CD4-positive, alpha-beta T cell treated with Interleukin-1 beta for 1 hour (primary cell): Measurements from ENCODE around the gene SLC6A4.
"Not testable (repeated sequence)": the region's sequence is repeated elsewhere in the genome, so short reads cannot be mapped to it uniquely, and the experiment has no call there.

Source experiments
- DNase-seq, 2 donors: peaks; one replicate each; pipeline ENCODE4 v3.0.0-alpha.2; 2020 to 2022

Gene SLC6A4

DNA sequence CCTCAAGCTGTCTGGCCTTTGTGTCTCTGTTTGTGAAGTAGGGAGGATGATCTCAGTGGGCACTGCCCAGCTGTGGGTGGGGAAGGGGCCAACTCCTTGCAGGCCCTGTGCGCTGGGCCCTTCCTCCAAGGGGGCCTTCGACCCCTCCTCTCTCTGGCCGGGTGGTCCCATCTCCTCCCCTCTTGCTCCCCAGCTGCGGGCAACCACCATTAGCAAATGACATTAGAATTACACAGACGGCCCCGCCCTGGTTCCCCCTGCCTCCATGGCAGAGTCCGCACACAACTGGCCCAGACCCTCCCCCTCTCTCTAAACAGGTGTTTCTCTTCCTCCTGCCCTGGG is 2.5 kb upstream of the SLC6A4 start:
- no peak for DNase-seq

DNA sequence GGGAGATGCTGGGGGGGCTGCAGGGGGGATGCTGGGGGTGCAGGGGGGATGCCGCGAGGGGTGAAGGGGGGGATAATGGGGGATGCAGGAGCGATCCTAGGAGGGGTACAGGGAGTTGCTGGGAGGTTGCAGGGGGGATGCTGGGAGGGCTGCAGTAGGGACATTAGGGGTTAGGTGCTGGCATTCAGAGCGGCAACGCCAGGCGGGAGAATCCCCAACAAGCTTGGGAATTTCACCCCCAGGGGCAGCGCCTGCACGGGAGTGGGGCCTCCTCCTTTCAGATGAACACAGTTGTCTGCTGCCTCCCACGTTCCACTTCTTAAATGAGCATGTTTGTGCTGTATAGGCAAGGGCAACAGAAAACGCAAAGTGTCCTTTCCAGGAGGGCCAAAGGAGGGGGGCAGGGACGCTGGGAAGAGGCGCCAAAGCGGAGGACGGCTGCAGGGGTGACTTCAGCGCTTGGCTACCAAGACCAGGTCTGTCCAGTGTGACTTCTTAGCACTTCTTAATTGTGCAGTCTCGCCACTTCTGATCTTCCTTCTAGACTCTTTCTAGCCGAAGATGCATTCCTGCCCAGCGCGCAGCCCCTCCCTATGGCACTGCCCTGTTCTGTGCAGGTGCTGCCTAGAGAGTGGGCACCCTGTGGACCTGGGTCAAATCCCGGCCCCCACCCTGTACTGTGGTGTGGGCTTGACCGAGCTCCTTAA is 2.0 kb upstream of the SLC6A4 start:
- no peak for DNase-seq

DNA sequence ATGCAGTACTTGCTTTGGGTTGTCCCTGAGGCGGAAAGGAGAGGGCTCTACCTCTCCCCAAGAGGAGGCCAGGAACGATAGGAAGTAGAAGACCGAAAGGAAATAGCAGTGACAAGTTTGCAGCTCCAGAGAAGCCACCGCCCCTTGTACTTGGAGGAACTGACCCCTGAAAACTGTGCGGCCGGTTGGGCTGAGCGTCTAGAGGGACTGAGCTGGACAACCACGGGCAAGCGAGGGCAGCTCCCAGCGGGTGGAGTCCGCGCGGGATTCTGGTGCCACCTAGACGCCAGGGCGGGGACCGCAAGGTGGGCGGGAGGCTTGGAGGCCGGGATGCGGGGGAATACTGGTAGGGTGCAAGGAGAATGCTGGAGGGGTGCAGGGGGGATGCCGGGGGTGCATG is 1.3 kb upstream of the SLC6A4 start:
- DNase-seq: peak in 1 of 2 donors; percentile 19

DNA sequence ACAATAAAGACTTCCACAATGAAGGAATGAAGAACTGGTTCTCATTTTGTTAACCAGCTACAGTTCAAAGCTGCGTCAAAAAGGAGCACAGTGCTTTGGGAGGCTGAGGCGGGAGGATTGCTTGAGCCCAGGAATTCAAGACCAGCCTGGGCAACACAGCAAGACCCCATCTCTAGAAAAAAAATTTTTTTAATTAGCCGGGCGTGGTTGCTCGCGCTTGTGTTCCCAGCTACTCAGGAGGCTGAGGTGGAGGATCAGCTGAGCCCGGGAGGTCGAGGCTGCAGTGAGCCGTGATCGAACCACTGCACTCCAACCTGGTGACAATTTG is 764 bp upstream of the SLC6A4 start:
- no peak for DNase-seq

DNA sequence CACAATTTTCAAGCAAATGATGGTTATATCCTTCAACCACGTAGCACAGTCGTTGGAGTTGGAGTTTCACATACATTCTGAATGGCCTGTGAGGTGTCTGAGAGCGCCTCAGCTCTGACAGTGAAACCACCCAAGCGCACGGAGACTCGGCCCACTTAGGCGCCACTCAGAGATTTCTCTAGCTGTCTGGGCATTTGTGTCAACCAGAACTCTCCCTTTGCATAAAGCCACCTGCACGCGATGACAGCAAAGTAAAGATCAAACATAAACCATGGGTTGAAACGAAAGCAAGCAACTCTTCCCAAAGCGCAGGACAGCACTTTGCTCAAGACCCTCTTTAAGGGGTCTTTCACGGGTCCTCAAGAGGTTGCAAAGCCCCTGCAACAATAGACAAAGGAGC is 533 bp downstream of the SLC6A4 start:
- DNase-seq: no peak

DNA sequence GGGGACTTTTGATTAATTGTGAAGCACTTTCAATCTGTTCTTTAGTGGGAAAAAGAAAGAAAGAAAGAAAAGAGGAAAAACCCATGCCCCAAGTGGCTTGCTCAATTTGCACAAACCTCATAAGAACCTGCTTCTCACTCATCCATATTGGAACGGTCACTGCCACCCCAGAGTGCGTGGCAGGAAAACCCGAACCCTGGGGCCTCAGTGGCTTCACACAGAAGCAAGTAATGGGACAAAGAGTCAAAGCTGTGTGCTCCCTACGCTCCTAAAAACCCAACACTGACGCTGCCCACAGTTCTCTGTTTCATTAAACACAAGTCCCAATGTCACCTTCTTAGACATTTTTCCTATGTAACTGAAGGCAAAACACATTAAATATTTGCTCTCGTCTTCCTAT is 1.2 kb downstream of the SLC6A4 start:
- DNase-seq: no peak

DNA sequence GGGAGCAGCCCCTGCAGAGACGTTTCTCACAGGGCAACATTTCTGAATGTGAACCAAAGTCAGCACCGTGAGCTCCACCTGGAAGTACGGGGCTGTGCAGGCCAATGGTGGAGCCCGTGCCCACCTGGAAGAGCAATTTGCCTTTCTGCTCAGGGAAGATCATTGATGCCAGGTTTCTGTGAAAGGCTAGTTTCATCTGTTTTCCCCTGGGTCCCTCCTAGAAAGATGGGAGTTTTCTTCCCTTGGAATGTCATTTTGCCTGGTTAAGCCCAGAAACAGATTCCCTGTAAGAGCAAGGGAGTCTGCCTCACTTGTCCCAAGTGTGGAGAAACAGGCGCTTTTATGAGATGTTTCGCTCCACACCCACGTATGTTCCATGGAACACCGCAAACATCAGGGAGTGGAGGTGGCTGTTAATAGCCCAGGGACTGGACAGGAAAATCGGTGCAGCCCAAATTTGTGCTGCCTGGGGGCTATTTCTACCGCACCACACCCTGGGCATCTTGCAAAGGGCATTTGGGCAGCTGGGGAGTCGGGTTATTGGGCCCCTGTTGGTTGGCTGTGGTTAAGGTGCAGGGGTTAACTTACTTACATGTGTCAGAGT is 2.6 kb downstream of the SLC6A4 start:
- DNase-seq: no peak

DNA sequence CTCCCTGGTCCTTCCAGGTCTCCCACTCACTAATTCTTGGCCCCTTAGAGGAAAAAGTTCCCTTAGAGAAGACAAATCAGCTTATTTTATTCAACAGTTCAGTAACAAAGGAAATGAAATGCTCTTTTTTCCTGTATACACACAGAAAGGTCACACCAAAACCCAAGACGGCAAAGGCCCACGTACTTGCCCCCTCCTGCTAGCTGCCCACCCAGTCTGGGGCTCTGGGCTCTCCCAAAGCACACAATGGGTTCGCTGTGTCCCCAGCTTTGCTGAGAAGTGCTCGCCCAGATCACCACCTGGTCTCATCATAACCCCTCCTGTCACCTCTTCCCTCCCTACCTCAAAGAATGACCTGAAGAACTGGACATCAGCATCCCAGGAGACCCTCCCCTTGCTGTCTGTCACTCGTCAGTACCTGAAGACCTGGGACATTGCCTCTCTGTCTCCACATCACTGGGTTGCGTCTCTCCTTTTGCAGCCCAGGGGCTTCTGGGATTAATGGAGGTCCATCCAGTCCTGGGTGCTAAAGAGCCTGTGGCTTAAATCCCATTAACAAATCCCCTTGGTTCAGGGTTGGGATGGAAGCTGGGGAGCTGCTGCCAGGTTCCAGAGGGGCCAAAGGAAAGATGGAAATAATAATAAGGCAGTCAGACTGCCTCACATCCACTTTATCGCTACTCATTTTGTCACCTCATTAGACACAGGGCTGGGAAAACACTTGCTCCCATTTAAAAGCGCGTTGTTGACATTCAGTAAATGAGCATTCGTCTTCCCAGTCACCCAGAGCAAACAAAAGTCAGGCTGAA is 3.3 kb downstream of the SLC6A4 start:
- DNase-seq: no peak

DNA sequence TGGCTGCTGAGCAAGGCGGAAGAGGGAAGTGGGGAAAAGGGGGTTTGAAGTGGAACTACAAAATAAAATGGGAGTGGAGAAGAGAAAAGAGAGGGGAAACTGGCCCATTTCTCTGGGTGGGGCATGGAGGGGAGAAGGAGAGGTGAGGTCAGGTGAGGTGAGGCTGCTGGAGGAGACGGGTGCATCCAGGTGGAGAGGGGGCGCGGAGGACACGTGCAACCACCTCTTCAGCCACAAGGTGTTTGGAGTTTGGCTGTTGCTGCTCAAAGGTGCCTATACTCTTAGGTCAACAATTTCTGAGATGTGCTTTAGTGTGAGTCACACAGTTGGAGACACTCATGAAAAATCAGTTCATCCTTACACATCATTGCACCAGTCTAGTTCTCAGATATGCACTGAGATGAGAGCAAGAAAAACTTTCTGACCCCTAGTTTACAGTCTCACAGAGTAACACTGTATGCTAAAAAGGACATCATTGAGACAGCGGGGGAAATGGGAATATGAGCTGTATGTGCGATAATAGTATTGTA is 4.8 kb downstream of the SLC6A4 start:
- DNase-seq: no peak

DNA sequence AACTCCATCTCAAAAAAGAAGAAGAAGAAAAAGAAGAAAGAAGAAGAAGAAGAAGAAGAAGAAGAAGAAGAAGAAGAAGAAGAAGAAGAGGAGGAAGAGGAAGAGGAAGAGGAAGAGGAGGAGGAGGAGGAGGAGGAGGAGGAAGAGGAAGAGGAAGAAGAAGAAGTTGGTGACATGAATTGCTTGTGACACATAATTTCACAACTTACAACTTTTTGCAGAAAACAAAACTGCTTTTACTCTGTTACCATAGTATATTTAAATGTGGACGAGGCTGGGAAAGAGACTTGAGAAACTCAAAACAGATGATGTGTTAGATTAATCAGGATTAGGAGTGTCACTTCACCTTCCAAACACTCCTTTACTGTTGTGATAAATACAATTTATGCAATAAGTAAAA is 5.5 kb downstream of the SLC6A4 start:
- not testable (repeated sequence) for DNase-seq

DNA sequence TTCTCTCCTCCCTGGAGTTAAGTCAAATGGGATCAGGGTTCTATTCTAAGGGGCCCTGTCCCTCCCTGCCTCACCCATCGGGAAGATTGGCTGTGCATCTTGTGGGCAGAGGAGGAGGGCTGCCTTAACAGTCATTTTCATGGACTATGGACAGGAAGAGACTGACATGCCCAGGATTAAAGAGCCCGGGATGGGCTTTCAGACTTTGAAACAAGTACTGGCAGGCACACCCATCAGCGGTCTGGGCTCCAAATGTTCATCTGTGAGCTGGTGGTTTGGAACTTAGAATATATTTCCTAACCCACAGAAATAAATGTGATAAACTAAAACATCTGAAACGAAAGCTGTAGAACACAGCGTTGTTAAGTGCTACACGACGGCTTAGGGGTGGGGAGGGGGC is 6.5 kb downstream of the SLC6A4 start:
- no peak for DNase-seq

DNA sequence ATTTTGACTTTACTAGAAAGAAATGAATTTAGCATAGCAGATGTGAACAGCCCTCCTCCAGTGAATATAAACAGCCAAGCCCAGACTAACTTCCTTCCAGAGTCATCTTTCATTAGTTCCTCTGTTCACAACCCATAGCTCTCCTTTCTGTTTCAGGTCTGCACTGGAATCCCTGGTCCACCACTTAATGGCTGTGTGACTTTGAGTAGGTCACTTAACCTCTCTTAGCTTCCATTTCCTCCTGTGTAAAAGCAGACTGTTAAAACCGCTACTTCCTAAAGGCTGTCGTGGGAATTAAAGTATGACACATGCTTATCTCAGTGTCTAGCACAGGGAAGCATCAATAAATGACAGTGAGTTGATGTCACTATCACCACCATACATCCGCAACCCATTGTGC is 7.5 kb downstream of the SLC6A4 start:
- DNase-seq: no peak

DNA sequence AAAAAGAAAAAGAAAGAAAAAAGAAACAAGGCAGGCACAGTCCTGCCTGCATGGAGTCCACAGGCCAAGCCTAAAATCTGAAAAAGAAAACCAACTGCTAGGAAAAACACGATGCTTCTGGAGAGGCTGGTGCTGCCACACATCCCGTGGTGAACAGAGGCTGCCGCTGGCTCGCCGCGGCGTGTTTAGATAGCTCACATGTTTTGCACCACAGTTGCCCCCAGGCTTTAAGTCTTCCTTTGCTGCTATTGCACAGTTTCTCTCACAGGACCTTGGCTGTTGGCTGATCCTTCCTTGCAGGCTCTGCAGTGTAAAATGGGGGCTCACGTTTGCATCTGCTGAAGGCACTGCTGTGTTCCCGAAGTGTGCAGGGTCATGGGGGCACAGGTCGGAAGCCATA is 8.6 kb downstream of the SLC6A4 start:
- no peak for DNase-seq

DNA sequence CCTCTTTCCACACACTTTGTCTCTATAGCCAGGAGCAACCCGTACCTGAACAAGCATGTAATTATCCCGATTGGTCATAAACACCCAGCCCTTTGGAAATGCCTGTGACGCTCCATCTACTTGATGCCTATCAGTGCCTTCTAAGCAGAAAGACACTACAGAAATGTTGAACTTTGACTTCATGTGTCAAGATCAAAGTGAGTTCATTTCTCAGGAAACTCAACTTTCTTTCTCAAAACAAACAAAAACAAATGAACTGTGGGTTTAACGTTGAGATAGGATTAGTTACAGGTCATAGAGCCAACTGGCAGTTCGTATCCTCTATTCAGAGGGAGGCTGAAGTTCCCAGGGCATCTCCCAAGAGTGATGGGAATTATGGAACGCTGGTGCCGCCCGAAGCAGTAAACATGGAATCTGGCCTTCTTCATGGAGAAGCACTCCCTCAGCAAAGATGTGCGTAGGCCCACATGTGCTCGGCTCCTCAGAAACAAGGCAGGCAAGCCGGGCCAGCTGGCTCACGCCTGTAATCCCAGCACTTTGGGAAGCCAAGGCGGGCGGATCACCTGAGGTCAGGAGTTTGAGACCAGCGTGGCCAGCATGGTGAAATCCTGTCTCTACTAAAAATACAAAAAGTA is 9.5 kb downstream of the SLC6A4 start:
- DNase-seq: no peak

DNA sequence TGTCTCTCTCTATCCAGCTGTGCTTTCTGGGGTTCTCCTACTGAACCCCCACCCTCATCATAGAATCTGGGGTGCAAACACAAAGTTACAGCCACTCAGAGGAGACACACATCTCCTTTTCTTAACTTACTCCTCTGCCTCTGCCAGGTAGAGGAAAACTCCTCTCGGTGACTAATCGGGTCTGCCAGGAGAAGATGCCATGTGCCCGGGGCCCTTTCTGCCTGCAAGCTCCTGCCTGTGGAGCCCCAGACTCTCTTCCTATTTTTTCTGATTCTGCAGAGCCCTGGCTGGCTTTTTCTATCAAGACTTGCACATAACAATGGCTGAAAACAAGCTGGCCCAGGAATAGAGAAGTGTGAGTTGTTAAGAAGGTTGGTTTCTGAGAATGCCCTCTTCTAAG is 10.4 kb downstream of the SLC6A4 start:
- no peak for DNase-seq

DNA sequence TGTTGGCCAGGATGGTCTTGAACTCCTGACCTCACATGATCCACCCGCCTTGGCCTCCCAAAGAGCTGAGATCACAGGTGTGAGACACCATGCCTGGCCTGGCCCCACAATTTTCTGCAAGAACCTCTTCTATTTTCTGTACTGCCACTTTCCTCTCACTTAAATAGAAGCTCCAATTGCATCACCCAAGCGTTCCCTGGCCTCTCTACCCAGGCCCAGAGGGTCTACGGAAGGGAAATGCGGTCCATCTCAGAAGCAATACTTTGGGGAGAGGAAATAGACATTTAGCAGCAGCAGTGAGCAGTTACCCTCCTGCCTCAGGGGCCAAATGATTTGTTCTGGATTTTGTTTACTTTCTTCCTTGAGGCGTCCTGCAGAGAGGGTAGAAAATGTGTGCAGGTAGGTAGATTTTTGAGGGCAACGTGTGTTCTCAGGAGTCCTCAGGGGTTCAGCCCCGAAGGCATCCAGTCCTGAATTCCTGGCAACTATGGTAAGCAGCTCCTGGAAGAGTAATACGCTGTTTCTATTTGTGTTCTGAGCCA is 11.0 kb downstream of the SLC6A4 start:
- DNase-seq: no peak

DNA sequence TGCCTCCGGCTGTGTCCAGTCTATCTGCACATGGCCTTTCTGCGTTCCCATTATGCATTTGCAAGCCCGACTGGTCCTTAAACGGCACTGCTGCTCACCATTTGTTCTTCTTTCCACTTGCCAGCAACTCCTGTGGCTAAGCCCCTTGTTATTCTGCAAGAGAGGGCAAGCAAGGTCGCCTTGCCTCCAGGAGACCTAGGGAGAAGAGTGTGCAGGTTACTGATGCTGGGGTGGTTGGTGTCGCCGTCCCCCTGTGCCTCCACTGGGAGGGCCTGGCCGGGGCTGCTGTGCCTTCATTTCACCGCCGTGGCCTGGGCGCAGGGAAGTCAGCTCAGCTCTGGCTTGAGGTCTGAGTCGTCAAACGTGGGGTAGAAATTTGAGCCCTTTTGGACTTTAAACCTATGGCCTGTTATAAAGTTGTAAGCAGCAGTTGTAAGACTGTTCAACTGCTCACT is 12.7 kb downstream of the SLC6A4 start:
- DNase-seq: no peak

DNA sequence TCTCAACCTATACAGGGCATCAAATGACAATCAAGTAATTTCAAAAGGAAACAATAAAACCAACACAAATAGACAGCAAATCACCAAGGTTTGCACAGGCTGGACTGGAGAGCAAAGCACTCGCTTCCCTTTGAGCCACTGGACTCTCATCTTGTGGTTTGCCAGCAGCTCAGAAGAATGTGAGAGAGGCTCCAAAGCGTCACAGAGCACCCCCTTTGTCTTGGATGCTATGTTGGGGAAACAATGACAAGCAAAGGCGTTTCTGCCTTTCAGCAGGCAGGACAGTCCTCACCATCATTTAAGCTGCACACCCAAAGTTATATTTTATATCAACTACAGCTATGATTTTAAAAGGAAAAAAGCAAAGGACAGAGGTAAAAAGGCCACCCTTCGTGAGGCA is 13.2 kb downstream of the SLC6A4 start:
- DNase-seq: no peak

DNA sequence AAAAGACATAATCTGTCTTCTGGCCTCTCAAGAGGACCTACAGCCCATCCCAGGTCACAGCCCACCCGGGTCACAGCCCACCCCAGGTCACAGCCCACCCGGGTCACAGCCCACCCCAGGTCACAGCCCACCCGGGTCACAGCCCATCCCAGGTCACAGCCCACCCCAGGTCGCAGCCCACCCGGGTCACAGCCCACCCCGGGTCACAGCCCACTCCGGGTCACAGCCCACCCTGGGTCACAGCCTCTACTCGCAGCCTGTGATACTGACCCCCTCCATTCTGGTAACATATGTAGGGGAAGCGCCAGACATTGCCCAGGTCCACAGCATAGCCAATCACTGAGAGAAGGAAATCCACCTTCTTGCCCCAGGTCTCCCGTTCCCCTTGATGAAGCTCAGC is 14.2 kb downstream of the SLC6A4 start:
- no peak for DNase-seq

DNA sequence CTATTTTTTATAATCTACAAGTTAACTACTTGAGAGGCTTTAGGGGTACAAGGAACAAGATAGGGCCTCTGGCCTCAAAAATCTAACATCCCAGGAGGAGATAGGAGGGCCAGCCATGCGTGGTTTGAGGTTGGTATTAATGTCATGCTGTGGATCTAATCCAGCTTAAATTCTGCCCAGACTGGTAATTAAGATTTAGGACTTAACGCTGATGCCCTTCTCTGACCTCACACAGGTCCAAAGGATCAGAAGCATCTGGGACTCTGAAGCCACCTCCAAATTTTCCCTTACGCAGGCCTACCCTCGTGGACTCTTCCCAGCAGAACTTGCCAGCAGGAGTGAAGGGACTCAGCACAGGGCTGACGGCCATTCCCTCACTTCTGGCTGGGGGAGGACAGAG is 15.1 kb downstream of the SLC6A4 start:
- no peak for DNase-seq

DNA sequence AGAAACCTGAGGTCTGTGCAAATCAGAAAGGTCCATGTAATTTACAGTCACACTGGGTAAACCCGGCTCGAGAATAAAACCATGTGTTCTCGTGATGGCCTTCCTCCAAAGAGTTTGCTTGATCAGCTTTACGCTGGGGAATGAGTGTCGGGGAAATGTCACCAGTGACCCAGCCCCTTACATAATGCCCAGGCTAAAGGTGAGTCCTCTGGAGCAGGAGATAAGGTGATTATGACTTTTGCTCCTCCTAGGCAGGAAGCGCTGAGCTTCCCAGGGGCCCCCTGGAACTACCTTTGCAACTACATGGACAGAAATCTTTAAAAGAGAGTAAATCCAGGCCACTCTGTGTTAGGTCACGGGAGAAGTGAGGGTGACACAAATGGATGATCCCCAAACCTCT is 15.7 kb downstream of the SLC6A4 start:
- no peak for DNase-seq

DNA sequence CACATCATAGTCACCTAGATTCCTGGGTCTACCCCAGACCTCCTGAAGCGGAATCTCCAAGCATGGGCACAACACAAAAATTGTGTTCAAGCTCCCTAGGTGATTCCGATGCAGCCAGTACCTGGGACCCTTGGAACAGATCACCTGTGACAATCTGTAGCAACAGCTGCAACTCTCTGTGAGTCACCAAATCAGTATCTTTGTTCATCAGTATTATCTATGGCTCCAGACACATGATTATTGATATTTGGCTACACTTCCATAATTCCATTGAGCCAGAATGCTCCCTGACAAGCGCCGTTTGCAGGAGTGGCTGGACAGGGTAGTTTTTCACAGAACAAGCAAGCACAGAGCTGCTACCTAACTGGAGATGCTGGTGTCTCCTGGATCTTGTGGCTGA is 16.2 kb downstream of the SLC6A4 start:
- no peak for DNase-seq

DNA sequence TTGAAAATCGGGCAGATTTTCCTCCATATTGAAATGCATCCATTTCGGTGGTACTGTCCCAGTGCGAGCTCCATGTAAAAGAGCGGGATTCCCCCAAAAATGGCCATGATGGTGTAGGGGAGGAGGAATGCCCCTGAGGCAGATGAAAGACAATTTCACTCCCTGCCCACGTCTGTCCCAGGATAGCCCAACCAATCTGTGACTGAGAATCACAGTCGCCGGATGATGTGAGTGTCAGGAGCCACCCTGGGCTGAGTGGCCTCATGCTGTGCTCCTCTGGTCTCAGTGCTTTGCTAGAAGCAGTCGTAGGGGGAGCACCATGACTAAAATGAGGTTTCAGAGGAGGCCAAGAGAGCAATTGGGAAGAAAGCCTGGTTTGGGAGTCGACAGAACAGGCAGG is 16.7 kb downstream of the SLC6A4 start:
- no peak for DNase-seq
